A549 treated with AZD9567 at 1 μM for 4 hours (cell line): ENCODE data around the gene SENP7. TPM values are rescaled to one million over a fixed set of nuclear protein-coding genes. Genes with fewer than 3 reads are reported as not detected.

ENCODE experiments used
- total RNA-seq: library from RNA; stranded (reverse); fragments of 200-300 nt; extraction: Qiagen RNA extraction; gene quantifications from 5 replicates; pipeline ENCODE4 v1.2.3, GENCODE V29; 2022; ENCODE audit not compliant: insufficient read depth

The SENP7 gene
- total RNA-seq: 1.5 to 6.3 TPM (median 1.7 TPM) in 5 replicates

DNA sequence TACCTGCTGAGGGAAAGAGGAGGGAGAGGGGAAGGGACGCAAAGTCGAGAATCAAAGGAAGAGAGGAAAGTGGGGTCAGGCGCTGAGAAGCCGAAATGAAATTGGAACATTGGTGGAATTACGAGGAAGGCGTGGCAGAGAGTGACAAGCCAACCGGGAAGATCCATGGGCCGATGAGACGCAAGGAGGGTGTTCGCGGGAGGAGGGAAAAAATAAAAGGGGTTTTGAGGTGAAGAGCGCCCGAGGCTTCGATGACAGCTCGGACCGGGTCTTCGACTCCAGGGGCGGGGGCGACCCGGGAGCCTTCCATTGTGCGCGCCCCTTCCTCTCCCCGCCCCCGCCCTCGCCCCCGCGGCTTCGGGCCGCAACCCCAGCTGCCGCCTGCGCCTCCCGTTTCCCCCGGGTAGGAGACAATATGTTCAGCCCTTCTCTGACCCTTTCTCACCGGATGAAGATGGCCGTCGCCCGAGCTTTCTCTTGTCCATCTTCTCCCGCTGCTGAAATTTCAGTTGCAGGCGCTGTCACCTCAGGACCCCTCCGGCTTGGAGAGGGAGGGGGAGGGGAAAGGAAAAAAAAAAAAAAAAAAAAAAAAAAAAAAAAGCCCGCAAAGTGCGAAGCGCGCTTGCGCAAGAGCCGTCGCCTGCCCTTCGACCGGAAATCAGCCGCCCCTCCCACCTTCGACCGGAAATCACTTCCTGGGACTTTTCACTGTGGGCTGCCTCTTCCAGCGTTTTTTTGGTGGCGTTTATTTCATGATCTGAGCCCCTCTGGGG is at the start of gene SENP7:
TSS of gene SENP7 (minus strand) at position 567 of the 773 bp plus-strand sequence. CDS start at position 485, 82 bp downstream.

DNA sequence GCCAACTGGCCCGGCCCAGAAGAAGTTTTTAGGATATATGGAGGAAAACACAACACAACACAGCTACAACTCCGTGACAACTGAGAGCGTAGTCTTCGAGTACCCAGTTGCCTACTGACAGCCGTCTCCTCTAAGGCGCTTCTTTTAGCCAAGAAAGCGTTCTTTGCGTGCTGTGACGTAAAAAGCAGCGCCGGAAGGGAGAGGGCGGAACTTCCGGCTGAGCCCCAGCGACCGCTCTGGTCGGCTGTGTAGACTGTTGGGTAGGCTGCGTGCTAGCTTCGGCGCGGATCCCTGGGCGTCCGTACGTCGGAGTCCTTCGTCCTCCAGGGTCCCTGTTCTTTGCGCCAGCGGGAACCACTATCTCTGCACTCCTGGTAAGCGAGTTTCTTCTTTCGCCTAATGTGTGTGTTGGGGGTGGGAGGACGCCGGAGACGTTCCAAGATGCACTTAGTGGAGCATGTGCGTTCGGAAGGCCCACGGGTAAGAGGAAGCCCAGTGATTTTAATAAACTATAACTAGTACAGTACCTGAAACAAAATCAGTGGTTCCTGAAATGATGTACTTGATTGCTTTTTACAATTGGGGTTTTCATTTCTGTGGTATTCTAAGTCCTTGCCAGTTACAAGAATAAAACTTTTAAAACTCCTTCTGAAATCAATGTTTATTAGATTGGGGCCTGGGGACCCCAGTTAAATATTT is 48.8 kb upstream of the SENP7 start, which contains the start of gene TRMT10C:
TSS of gene TRMT10C (plus strand) at position 239 of the 699 bp plus-strand sequence. CDS start 2,914 bp downstream, outside the sequence.

GRCh38 chr3:101320475-101320874 is 192.5 kb downstream of the SENP7 start, which contains the start of gene IMPG2:
TSS of gene IMPG2 (minus strand) at chr3:101320575. CDS start at chr3:101320372, 203 bp downstream.

Other genes with a start within 250 kb of the SENP7 start
- gene IMPG2, start 192.6 kb downstream of the SENP7 start, total RNA-seq: 0.01 TPM in 2 of 5 replicates, not detected in the others
- gene TRMT10C, start 48.7 kb upstream of the SENP7 start, total RNA-seq: 32.4 to 44.0 TPM (median 35.7 TPM) in 5 replicates
- 91.7 to 119 TPM (median 108 TPM) in 5 replicates for gene PCNP, start 61.0 kb upstream of the SENP7 start, total RNA-seq
- gene ZBTB11, start 163.9 kb upstream of the SENP7 start, total RNA-seq: 9.7 to 12.3 TPM (median 11.3 TPM) in 5 replicates
- gene RPL24, start 173.5 kb upstream of the SENP7 start, total RNA-seq: 1,571 to 2,433 TPM (median 1,679 TPM) in 5 replicates
- gene CEP97, start 211.4 kb upstream of the SENP7 start, total RNA-seq: 3.7 to 6.9 TPM (median 5.2 TPM) in 5 replicates